Measurements from ENCODE around the gene BAHCC1.

GRCh38 chr17:81511804-81512561 is 116.7 kb downstream of the BAHCC1 start:
- no peak for TF ChIP-seq CTCF (IDR thresholded peaks at IDR 0.05)
- no peak for TF ChIP-seq EZH2phosphoT487 (IDR thresholded peaks at IDR 0.05)
- no peak for TF ChIP-seq EZH2 (IDR thresholded peaks at IDR 0.05)

Data from neural progenitor cell (in vitro differentiated cells).